GM21360 (cell line): ENCODE measurements around the gene USE1.

ENCODE experiments used
- ATAC-seq: cut with Tn5 transposase; IDR thresholded peaks from one replicate; pipeline ENCODE4 v1.9.1; 2021; ENCODE audit warnings: mild to moderate bottlenecking, moderate library complexity; ENCODE audit not compliant: unreplicated experiment

USE1 gene

DNA sequence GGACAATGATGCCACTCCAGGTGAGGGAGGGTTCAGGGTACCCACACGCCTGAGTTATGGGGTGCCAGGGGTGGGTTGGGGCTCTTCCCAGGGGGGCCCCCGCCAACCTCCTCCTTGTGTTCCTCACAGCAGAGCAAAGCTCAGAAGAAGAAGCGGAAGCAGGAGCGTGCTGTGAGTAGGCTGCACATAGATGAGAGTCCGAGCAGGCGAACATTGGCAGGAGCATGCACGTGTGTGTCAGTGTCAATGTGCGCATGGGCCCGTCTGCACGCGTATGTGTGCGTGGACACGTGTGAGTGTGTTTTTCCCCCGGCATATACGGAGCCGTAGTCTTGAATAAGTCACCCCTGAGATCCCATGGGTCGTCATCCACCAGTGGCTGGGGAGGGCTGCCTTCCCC is 12.4 kb upstream of the USE1 start:
- ATAC-seq: no peak

DNA sequence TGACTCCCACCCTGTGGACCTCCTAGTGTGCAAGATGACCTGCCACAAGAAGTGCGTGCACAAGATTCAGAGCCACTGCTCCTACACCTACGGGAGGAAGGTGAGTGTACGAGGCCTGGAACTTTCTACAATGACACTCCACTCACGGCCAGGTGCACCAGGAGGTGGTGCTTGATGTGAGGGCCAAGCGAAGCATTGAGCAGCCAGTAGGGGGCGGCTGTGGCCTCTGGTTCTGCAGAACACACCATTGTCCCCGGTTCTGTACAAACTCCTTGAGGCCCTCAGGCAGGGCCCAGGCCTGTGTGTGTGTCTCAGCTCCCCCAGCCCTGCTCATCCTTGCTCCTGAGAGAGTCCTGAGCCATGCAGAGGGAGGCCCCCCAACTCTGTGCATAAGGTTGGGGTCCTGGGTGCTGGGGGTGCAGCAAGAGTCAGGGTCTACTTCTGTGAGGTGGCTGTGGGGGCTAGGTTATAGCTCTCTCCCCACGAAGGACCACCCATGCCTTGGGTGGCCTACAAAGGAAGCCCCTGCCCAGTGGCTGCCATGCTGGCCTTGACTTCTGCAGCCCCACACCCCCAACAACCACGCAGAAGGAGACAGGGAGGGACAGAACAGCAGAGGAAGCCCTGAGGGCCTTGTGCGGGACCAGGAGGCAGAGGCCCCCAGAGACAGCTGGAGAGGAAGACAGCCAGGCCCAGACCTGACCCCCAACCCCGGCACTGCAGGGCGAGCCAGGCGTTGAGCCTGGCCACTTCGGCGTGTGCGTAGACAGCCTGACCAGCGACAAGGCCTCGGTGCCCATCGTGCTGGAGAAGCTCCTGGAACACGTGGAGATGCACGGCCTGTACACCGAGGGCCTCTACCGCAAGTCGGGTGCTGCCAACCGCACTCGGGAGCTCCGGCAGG is 9.7 kb upstream of the USE1 start:
- ATAC-seq: no peak

DNA sequence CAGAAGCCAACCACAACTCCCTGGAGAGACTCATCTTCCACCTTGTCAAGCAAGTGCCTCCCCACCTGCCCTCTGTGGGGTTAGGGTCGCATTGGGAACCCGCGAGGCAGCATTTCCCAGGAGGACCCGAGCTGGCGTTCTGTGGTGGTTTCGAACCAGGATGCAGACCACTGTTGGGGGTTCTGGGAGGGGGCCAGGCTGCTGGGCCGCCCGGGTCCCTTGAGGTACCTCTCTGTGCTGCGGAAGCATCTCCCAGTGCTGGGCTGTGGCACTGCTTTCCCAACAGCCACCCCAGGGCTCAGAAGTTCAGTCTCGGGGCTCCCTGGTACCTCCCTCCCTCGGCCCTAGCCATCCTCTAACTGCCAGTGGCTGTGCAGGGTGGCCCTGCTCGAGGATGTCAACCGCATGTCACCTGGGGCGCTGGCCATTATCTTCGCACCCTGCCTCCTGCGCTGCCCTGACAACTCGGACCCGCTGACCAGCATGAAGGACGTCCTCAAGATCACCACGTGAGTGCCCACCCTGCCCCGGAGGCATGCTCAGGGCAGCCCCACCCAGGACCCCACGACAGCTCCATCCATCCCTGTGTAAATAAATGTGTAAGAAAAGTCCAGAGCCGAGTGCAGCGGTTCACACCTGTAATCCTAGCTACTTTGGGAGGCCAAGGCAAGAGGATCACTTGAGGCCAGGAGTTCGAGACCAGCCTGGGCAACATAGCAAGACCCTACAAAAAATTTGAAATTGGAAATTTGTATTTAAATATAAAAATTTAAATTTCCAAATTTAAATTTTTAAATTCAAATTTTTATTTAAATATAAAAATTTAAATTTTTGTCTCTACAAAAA is 8.2 kb upstream of the USE1 start:
- ATAC-seq: no peak

DNA sequence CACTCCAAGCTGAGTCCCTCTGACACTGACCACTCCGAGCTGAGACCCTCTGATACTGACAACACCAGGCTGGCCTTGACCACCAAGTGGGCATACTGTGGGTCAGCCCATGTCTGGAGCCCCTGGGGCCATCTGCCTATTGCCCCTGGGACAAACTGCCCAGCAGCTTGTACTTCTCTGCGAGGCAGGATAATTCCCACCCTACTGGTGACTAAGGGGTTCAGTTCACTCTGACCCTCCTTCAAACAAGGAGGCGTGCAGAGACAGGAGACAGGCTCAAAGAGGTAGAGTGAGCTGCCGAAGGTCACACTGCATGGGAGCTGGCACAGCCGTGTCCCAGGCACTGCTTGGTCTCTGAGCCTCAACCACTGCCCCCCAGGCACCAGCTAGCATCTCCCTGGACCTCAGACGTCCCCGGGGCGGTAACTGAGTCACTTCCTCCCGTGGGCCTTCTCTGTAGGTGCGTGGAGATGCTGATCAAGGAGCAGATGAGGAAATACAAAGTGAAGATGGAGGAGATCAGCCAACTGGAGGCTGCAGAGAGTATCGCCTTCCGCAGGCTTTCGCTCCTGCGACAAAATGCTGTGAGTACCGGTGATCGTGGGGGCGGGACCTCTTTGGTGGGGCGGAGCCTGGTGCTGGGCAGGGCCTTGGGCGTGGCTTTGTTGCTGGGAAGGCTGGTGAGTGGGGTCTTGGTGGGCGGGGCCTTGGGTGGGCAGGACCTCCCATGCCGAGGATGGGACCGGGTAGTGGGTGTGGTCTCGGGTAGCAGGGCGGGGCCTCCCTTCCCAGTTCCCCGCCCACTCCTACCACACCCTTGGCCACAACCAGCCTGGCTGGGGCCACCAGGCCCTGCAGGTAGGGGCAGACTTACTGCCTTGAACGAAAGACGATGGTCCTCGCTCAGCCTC is 5.8 kb upstream of the USE1 start:
- no peak for ATAC-seq

DNA sequence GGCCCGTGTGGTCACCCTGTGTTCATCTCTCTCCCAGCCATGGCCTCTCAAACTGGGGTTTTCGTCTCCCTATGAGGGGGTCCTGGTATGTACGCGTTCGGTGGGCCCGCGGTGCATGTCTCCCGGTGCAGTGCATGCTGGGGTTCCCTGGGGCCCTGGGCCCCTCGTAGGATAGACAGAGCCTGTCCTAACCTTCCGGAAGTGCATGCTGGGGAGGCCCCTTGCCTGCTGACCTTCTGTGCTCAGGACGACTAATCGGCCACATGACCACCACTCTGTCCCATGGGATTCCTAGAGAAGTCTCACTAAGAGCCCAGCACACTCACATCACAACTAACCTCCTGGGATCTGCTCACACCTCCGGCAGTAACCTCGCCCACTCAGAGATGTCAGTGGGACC is 4.9 kb upstream of the USE1 start:
- ATAC-seq: no peak

DNA sequence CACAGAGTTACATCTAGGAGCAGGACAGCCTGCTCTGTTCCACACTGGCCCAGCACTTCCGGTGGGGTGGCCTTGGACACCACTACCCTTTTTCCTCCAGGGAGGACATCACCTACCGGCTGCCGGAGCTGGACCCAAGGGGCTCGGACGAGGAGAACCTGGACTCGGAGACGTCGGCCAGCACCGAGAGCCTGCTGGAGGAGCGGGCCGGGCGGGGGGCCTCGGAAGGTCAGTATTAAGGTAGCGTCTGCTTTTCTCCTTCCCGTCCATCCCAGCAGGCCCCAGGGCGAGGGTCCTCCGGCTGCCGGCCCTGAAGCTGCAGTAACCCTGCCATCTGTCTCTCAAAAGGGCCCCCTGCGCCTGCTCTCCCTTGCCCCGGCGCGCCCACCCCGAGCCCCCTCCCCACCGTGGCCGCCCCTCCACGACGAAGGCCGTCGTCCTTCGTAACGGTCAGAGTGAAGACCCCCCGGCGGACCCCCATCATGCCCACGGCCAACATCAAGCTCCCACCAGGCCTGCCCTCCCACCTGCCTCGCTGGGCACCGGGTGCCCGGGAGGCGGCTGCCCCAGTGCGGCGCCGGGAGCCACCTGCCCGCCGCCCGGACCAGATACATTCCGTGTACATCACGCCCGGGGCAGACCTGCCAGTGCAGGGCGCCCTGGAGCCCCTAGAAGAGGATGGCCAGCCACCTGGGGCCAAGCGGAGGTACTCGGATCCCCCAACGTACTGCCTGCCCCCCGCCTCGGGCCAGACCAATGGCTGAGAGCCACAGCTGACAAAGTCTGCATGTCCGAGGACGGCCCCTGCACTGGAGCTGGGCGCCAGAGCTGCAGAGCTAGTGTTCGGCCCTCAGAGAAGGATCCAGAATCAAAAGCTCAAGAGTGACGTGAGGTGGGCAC is 3.4 kb upstream of the USE1 start:
- ATAC-seq: no peak

DNA sequence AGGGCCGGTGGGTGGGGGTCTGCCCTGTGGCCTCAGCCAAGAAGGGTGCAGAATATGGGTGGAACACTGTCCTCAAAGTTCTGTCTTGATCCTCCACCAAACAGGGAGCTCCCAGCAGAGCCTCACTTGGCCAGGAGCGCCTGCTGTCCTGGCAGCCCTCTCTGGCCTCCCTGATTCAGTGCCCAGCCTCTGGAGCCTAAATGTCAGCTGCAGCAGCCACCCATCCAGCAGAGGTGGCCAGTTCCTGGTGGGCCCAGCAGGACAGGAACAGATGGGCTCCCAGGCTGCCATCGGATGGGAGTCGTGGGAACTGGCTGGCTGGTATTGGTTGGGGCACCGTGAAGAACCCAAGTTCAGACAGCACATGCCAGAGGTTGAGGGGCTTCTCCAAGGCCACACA is 1.8 kb upstream of the USE1 start:
- no peak for ATAC-seq

DNA sequence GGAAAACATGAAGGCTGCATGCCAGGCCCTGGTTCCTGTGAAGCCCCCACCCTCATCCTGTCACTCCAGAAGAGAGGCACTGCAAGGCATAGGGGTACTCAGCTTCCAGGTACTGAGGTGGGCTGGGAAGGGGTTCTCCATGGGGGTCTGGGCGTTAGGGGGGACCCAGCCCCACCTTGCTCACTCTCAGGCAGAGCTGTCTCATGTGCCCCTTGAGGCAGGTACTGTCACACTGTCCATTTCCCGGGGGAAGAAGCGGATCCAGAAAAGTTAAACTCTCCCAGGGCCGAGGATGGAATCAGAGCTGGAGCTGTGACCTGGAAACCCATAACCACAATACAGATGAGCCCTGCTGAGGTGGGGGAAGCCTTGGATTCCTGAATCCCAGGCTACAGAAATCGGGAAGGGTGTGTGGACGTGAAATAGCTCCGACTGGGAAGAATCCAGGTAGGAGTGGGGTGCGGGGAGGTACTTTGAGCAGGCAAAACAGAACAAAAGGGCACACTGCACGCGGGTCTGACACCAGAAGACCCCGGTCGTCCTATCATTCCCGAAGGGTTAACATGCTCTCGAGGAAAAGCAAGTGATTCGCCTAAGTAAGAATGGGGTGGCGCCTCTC is 540 bp upstream of the USE1 start:
- ATAC-seq: no peak

DNA sequence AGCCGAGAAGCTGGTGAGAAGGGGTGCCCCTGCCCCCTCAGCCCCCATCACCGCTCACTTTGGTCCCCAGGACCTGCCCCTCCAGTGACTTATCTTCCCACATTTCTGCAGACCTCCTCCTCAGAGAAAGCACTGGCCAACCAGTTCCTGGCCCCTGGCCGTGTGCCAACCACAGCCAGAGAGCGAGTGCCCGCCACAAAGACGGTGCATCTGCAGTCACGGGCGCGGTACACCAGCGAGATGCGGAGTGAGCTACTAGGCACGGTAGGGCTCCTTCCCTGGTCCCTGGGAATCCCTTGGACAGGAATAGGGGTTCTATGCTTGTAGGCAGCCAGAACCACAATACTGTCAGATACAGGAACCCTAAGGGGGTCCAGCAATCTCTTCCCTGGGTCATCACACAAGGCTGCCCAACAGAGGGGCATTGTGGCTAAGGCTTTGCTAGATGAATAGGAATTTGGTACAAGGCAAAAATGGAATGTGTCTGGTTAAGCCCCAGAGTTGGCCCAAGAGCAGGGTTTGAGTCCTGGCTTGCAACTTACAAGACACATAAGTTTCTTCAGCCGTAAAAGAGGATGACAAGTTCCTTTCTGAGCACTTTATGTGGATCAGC is 1.0 kb downstream of the USE1 start:
- ATAC-seq: no peak

DNA sequence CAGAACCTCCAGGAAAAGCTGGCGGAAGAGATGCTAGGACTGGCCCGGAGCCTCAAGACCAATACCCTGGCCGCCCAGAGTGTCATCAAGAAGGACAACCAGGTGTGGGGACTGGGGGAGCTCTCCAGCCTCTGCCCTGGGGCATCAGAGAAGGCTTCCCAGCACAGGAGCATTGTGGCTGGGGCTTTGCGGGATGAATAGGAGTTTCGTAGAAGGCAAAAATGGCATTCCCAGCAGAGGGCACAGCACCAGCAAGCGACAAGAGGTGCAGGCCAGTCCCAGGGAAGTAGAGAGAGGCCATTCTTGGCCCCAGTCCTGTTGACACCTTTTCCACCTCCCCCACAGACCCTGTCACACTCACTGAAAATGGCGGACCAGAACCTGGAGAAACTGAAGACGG is 4.1 kb downstream of the USE1 start:
- no peak for ATAC-seq

DNA sequence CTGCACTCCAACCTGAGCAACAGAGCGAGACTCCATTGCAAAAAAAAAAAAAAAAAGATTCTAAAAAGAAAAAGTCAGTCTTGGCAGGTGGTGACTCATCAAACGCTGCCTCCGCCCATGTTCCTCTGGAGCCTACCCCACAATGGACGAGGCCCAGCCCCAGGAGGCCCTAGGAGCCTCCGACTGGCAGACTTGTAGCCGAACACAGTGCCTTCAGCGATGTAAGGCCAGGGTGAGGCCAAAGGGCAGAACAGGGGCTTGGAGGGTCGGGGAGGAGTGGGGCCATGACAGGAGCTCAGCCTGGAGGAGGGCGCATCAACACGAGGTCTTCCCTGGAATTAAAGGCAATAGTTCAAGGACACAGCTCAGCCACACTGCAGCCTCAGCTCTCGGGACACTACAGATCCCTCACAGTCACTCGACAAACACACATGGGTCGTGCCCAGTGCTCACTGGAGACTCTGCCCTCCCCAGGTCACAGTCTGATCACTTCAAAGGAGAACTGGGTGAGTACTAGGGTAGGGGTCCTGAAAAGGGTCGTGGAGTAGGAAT is 5.1 kb downstream of the USE1 start:
- ATAC-seq: no peak

DNA sequence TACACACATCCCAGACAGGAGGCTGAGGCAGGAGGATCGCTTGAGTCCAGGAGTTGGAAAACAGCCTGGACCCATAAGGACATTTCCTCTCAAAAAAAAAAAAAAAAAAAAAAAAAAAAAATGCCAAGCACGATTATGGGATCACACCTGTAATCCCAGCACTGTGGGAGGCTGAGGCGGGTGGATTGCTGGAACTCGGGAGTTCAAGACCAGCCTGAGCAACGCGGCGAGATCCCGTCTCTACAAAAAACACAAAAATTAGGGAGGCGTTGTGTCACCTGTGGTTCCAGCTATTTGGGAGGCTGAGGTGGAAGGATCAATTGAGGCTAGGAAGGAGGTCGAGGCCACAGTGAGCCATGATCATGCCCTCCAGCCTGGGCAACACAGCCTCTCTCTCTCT is 9.9 kb downstream of the USE1 start:
- ATAC-seq: no peak

DNA sequence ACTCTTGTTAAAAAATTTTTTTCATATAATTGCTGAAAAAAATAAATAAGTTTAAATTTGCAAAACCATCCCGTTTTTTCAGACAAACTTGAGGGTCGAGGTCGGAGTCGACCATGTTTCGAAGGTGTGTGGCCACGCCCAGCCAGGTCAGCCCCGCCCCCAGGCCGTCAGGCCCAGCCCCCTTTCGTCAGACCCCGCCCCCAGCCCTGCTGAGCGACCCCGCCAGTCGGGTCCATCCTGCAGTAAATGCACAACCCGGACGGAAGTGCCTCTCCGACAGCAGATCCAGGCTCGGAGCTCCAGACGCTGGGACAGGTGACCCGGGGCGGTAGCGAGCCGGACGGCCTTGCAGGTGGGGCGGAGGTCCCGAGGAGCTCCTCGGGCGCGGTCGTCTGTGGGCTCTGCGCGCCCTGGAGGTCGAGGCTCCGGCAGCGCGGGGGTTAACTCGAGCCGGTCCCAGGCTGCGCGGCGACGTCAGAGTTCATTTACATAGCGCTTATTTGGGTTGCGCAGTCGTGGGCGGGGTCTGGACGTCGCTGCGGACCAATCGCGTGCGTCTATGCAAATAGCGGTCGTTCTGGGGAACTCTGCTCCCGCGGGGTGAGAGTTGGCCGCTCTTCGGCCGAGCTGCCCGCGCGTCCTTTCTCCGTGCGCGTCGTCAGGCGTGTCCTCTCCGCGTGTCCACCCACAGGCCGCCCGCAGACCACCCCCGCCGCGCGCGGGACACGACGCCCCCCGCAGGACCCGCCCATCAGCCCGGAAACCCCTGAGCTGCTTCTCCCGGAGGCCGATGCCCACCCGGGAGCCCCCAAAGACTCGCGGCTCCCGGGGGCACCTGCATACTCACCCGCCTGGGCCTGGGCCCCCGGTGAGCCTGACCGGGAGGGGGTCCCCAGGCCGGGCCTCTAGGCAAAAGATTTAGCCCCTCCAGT is 11.1 kb downstream of the USE1 start, which contains the start of gene OCEL1:
Gene OCEL1 (plus strand): TSS at position 225 of the 932 bp plus-strand sequence. CDS start 22 bp downstream, at position 247.
- ATAC-seq: peak; percentile 86

DNA sequence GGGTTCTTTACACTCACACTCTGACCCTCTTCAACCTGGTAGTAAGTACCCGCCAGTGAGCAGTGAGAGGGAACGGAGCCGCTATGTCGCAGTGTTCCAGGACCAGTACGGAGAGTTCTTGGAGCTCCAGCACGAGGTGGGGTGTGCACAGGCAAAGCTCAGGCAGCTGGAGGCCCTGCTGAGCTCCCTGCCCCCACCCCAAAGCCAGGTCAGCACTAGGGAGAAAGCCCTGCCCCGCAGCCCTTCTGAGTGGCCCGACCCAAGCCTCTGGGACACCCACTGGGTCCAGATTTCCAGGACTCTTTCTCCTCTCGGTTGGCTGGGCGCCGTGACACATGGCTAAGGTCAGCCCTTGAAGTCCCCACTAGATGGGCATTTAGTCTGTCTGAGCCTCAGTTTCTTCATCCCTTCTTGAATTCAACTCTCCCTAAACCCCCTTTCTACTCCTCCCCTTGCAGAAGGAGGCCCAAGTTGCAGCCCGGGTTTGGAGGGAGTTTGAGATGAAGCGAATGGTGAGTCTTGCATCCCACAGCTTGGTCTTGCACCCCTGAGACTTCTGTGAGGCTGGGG is 12.7 kb downstream of the USE1 start:
- no peak for ATAC-seq

DNA sequence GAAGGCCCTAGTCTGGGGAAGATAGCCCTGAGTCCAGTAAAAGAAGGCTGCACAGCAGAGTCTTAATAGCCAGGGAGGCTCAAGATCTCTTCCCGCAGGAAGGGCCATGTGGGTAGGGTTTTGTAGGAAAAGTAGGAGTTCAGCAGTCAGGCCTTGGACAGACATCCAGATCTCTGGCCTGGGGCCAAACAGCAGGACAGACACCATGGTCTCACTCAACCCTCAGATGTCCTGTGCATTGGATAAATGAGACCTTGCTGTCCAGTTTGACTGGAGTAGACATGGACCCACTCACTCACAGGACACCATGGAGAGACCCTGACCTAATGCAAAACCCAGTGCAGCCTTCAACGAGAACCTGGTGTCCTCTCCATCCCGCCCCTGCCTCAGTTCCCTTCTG is 14.7 kb downstream of the USE1 start:
- no peak for ATAC-seq

DNA sequence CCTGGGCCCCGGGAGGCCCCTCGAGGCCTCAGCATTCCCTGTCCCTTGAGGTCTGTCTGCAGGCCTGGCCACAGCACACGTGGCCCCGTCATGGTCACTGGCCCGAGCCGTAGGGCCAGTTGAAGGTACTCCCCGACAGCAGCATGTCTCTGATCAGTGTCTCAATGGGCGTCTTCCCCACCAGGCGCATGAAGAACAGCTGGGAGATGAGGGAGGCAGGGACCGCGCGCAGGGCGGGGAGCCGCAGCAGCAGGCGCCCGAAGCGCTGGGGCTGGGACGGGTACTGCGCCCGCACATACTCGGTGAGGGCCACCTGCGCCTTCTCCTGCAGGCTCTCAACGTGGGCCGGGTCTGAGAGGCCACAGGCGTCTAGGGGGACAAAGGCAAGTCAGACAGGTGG is 17.1 kb downstream of the USE1 start:
- no peak for ATAC-seq

DNA sequence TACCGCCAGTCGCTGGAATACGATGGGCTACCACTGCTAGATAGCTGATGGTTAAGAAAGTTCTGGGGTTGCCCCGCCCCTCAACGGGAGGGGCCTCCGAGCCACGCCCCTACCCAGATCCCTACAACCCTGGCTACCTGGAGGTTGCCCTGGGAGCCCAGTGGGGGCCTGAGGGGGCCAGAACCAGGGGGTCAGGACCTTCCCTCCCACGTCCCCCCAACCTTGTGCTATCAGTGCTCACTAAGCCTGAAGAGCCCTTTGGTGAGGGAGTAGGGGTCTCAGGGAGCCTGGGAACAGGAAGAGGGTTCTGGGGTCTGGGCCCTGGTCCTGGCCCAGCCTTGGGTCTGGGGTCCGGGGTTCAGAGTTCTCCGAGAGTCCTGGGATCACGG is 19.7 kb downstream of the USE1 start:
- no peak for ATAC-seq
